HFFc6 (cell line): Measurements from ENCODE around the gene LRRK1. TPM values are rescaled to one million over a fixed set of nuclear protein-coding genes. Genes with fewer than 3 reads are reported as not detected.

ENCODE experiments used
- DNase-seq: peaks from one replicate; pipeline ENCODE4 v3.0.0-alpha.2; 2018
- H3K27ac Mint-ChIP-seq: 2 replicates; pipeline ENCODE4 v1.8.0; 2020; ENCODE audit warnings: mild to moderate bottlenecking, mixed read lengths
- H3K27me3 Mint-ChIP-seq: 2 replicates; pipeline ENCODE4 v1.8.0; 2021; ENCODE audit warnings: mild to moderate bottlenecking, moderate library complexity, mixed read lengths; ENCODE audit not compliant: insufficient read depth
- H3K36me3 Mint-ChIP-seq: 2 replicates; pipeline ENCODE4 v1.8.0; 2021; ENCODE audit warnings: low read depth, mixed read lengths
- H3K4me1 Mint-ChIP-seq: 2 replicates; pipeline ENCODE4 v1.8.0; 2020; ENCODE audit warnings: low read depth, mixed read lengths
- H3K4me3 Mint-ChIP-seq: 2 replicates; pipeline ENCODE4 v1.8.0; 2020; ENCODE audit warnings: mild to moderate bottlenecking, moderate library complexity, mixed read lengths
- H3K9me3 Mint-ChIP-seq: 2 replicates; pipeline ENCODE4 v1.8.0; 2020; ENCODE audit warnings: mild to moderate bottlenecking, mixed read lengths
- total RNA-seq, 6 experiments: library from RNA; stranded (reverse); fragmentation: NEBNext Ultra II Directional; extraction: Animal tissue kit (Norgen Biotek cat#: 25700); gene quantifications; 2 replicates in 1 of 6; 3 replicates in 5 of 6; pipeline ENCODE4 v1.2.3, GENCODE V29; 2021
- TF ChIP-seq, protein P1 (sequence below): fragments of 200-600 bp; sonication (generic); IDR thresholded peaks from 2 replicates; pipeline ENCODE4 v1.5.0; 2021; ENCODE audit warnings: antibody characterized with exemption, mild to moderate bottlenecking

The LRRK1 gene
- total RNA-seq, 6 experiments from 2014 or later = 11.4 to 14.8 (median 13.5) TPM

DNA sequence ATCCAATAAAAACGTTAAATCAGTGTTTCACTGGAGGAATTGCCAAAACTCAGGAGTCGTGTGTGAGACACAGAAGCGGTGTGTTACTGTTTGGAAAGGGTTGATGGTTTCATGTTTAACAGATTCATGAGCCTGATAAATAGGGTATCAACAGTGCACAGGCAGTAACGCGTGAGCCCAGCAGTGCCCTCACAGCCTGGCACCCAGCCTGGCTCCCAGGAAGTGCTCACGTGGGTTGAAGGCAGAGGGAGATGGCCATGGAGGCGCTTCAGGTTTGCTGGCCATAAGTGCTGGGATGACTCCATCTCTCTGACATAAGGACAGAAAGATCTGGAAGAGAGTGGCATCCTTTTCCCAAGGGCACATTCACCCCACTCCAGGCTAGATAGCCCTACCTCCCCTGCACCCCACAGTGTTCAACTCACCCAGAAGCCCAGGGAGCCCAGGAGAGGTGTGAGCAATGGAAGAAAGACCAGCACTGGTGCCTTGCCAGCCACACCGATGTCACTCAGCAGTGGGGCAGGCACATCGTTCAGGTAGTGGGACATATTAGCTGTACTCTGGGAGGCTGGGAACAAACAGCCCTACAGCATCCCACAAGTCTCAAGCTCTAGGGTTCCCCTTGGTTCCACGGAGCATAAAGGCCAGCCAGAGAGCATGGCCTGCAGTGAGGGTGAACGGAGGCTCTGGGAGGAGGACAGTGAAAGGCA, 164.3 kb downstream of the LRRK1 start:
- no peaks in the 10 kb centered on the region for H3K9me3 Mint-ChIP-seq
- H3K27me3 Mint-ChIP-seq = peaks cover 2% of the 10 kb centered on the region
- H3K4me1 Mint-ChIP-seq = no peaks in the 10 kb centered on the region
- DNase-seq = no peak
- TF ChIP-seq, protein P1, sequence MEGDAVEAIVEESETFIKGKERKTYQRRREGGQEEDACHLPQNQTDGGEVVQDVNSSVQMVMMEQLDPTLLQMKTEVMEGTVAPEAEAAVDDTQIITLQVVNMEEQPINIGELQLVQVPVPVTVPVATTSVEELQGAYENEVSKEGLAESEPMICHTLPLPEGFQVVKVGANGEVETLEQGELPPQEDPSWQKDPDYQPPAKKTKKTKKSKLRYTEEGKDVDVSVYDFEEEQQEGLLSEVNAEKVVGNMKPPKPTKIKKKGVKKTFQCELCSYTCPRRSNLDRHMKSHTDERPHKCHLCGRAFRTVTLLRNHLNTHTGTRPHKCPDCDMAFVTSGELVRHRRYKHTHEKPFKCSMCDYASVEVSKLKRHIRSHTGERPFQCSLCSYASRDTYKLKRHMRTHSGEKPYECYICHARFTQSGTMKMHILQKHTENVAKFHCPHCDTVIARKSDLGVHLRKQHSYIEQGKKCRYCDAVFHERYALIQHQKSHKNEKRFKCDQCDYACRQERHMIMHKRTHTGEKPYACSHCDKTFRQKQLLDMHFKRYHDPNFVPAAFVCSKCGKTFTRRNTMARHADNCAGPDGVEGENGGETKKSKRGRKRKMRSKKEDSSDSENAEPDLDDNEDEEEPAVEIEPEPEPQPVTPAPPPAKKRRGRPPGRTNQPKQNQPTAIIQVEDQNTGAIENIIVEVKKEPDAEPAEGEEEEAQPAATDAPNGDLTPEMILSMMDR = no peak
- no peaks in the 10 kb centered on the region for H3K36me3 Mint-ChIP-seq
- no peak overlapping the region for H3K27ac Mint-ChIP-seq
- no peak overlapping the region for H3K4me3 Mint-ChIP-seq

DNA sequence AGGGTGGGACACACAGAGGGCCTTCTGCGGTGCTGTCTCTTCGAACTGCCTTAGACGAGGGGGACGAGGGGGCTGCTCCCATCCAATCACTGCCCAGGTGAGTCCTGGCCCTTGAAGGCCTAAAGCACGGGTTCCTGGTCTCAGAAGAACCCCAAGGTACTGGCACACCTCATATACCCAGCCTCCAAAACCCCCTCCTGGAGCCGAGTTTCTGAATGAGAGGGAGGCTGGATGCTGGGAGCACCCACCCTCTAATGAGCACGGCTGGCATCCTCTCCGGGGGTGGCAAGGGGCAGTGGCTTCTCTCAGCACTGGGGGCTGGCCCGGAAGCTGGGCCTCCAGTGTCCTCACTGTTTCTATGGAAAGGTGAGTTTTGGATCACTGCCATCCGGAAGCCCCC, 165.6 kb downstream of the LRRK1 start:
- Mint-ChIP-seq H3K36me3 (no peaks in the 10 kb centered on the region), H3K4me3 (no peak overlapping the region), H3K4me1 (peaks cover 6% of the 10 kb centered on the region), H3K27me3 (peaks cover 2% of the 10 kb centered on the region), H3K9me3 (no peaks in the 10 kb centered on the region), H3K27ac (no peak overlapping the region)
- DNase-seq = no peak
- TF ChIP-seq, protein P1 = no peak

DNA sequence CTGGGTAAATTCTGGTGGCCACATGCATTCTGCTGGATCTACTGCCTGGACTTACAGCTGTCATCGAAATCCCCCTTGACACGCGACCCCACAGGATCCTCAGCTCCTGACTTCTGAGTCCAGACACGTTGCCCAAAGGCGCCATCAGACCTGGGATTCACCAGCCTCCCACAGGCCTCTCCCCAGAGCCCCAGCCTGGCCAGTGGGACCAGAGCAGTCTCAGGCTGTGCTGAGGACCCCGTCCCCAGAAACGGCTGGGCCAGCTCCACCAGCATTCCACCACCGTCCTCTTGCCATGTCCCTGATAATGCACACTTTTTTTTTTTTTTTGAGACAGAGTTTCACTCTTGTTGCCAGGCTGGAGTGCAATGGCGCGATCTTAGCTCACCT, 166.1 kb downstream of the LRRK1 start:
- TF ChIP-seq, protein P1 = no peak
- DNase-seq = no peak
- Mint-ChIP-seq H3K27me3 (peaks cover 2% of the 10 kb centered on the region; the same call in 1 of the 2 replicates), H3K4me3 (no peak overlapping the region), H3K36me3 (no peaks in the 10 kb centered on the region), H3K4me1 (peaks cover 6% of the 10 kb centered on the region), H3K9me3 (no peaks in the 10 kb centered on the region), H3K27ac (no peak overlapping the region)

DNA sequence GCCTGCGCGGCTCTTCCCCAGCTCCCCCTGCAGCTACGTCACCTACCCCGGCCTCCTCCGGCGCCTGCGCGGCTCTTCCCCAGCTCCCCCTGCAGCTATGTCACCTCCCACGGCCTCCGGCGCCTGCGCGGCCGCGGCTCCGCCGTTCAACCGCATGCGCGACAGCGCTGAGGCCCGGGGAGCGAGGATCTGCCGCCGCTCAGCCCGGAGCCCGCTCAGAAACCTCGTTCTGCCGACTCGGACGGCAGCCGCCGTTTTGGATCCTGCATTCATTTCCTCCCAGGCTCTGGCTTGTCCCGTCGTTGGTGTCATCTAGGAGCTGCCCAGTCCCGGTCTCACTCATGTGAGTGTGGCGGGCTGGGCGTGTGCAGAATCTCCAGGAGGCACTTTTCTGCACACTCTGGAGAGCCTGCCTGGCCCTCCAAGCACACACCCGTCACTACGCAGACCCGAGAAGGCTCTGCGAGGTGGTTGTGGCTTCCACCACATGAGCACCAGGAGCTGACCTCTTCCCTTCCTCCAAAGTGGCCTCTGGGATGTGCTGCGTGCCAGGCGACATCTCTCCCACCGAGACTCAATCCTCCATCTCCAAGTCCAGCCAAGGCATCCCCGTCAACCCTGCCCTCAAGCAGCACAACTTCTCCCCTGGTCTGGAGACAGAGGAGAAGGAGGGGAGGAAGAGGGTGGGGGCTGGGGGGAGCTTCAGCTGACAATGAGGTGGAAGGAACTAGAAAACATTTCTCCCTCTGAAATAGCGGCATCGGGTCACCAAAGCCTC, 167.4 kb downstream of the LRRK1 start:
- DNase-seq = no peak
- H3K4me1 Mint-ChIP-seq = peaks cover 18% of the 10 kb centered on the region
- H3K27ac Mint-ChIP-seq = no peak overlapping the region
- no peaks in the 10 kb centered on the region for H3K9me3 Mint-ChIP-seq
- no peaks in the 10 kb centered on the region; the same call in 1 of the 2 replicates for H3K27me3 Mint-ChIP-seq
- no peak overlapping the region for H3K4me3 Mint-ChIP-seq
- TF ChIP-seq, protein P1 = no peak
- no peaks in the 10 kb centered on the region for H3K36me3 Mint-ChIP-seq

DNA sequence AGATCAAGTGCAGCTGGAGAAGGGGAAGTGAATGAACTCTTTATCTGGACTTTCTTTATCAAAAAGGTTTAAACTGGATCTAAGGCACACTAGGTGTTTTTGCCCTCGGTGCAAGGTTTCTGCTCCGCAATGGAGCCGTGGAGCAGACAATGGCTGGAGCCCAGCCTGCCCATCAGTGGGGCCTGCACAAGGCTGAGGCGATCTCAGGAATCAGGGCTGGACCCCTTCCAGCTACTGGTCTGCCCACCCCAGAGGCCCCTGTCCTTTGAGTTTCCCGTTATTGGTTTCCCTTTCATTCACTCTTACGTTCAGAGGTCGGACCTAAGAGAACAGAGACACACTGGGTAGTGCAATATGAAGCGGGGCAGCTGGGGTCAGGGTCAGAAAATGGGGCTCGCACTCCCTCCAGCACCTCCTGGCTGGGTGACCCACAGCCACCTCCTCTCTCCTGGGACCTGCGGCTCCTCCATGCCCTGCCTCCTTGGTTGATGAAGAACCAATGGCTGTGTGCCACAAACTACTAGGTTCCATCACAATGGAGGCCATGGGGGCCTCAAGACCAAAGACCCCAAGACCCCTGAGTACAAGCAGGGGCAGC, 168.1 kb downstream of the LRRK1 start:
- H3K4me1 Mint-ChIP-seq = peaks cover 25% of the 10 kb centered on the region
- TF ChIP-seq, protein P1 = no peak
- H3K9me3 Mint-ChIP-seq = no peaks in the 10 kb centered on the region
- no peak overlapping the region for H3K27ac Mint-ChIP-seq
- H3K27me3 Mint-ChIP-seq = no peaks in the 10 kb centered on the region; the same call in 1 of the 2 replicates
- H3K36me3 Mint-ChIP-seq = no peaks in the 10 kb centered on the region
- no peak overlapping the region for H3K4me3 Mint-ChIP-seq
- DNase-seq = no peak
